Fibroblast of gingiva (primary cell): ENCODE data around the gene ITCH.
A peak's percentile ranks its signal among the peaks of the same experiment; 100 is the strongest.
"Not testable (repeated sequence)": the region's sequence is repeated elsewhere in the genome, so short reads cannot be mapped to it uniquely, and the experiment has no call there.

Experiments used
- DNase-seq: peaks from one replicate; pipeline ENCODE4 v3.0.0-alpha.2; 2011; ENCODE audit warnings: low read depth

The ITCH gene

DNA sequence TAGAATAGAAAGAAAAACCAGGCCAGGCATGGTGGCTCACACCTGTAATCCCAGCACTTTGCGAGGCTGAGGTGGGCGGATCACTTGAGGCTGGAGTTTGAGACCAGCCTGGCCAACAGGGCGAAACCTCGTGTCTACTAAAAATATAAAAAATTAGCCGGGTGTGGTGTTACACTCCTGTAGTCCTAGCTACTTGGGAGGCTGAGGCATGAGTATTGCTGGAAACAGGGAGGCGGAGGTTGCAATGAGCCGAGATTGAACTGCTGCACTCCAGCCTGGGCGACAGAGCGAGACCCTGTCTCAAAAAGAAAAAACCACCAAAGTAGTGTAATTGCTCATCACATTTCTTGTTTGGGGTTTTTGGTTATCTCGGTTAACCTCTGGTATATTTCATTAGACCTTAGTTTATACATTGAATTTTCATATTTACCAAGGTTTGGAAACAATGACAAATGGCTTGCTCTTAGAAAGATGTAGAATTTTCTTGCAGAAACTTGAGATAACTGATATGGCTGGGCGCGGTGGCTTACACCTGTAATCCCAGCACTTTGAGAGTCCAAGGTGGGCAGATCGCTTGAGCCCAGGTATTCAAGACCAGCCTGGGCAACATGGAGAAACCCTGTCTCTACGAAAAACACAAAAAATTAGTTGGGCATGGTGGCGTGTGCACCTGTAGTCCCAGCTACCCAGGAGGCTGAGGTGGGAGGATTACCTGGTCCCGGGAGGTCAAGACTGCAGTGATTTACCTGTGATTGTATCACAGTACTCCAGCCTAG is 14.2 kb downstream of the ITCH start:
- no peak for DNase-seq

- DNase-seq, result no peak
Measured at GRCh38 chr20:34382174-34382573, 19.1 kb downstream of the ITCH start.

GRCh38 chr20:34382877-34383455 is 19.9 kb downstream of the ITCH start:
- not testable (repeated sequence) for DNase-seq

GRCh38 chr20:34385464-34385863 is 22.4 kb downstream of the ITCH start:
- DNase-seq, result no peak

- no peak for DNase-seq
Measured at GRCh38 chr20:34388000-34388399, 24.9 kb downstream of the ITCH start.

DNA sequence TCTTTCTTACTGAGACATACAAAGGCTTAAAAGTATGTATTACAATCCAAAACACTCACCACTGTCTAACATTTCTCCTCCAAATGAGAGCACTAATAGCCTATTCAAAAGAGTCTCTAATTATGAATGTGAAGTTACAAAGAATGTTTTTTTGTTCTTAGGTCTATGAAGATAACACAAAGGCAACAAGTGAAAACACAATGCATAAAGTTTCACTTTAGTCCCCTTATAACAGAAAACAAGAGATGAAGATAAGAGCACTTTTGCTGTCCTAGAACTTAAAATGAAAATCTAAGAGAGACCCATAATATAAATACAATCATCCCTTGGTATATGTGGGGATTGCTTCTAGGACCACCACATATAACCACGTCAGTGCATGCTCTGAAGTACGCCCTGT is 25.6 kb downstream of the ITCH start:
- no peak for DNase-seq

DNA sequence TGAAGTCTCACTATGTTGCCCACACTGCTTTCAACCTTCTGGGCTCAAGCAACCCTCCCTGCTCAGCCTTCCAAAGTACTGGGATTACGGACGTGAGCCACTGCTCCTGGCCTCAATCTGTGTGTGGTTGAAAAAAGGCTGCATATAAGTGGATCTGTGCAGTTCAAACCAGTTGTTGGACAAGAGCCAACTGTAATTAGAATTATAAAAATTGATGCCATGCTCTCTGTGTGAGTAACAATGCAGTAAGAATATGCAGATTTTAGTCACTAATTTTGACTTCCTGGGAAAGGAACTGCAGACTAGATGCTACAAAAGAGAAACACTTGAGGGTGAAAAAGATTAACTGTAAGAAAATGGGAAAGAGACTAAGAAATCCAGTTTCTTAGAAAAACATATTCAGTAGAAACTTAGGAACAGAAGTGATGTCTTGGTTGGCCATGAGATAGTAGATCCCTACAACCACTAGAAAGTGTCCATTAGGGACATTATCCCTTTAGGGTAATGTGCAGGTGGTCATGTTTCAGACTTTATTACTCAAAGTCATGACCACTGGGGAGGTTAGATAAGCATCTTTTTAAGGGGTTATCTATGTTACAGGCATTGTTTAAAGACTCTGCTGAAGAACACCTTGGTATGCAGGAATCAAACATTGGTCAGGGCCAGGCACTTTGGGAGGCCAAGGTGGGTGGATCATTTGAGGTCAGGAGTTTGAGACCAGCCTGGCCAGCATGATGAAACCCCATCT is 26.3 kb downstream of the ITCH start:
- no peak for DNase-seq

GRCh38 chr20:34389954-34390555 is 27.0 kb downstream of the ITCH start:
- DNase-seq, result no peak

- DNase-seq, result no peak
Measured at GRCh38 chr20:34396408-34396807, 33.3 kb downstream of the ITCH start.

GRCh38 chr20:34397096-34397495 is 34.0 kb downstream of the ITCH start:
- no peak for DNase-seq

DNA sequence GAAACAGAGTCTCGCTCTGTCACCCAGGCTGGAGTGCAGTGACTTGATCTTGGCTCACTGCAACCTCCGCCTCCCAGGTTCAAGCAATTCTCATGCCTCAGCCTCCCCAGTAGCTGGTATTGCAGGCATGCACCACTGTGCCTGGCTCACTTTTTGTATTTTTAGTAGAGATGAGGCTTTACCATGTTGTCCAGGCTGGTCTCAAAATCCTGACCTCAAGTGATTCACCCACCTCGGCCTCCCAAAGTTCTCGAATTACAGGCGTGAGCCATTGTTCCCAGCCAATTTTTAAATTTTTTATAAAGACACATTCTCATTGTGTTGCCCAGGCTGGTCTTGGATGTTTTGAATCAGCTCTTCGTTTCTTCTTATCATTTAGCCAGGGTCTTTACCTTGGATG is 37.7 kb downstream of the ITCH start:
- DNase-seq, result peak; percentile 77

DNA sequence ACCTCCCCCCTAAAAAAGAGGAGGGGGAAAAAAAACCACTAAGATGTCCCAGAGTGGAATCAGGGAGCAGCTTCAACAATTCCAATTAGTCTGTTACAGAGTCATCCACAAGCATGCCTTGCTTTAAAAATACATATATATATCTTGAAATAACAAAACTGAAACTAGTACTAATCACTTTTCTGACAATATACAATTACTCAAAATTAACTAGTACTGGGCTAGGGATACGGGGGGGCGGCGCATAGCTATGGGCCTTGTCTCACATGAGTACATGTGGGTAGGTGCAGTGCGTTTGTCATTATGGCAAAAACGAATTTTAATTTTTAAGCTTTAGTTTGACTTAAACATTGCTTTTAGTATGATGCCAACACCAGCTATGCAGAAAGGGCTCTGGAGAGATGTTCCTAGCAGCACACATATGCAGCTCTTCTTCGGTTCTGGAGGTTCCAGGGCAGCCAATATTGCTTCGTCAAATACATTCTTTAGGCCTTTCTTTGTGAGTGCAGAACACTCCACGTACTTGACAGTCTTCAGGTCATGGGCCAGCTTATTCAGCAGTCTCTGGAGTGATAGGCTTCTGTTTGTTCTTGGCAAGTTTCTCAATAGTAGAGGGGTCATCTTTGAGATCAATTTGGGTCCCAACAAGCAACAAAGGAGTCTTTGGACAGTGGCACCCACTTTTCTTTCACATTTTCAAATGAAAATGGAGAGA is 38.8 kb downstream of the ITCH start:
- DNase-seq, result no peak

- peak; percentile 18 for DNase-seq
Measured at GRCh38 chr20:34402461-34402860, 39.4 kb downstream of the ITCH start.

GRCh38 chr20:34403063-34403827 is 40.2 kb downstream of the ITCH start:
- DNase-seq, result no peak

GRCh38 chr20:34403908-34404307 is 40.8 kb downstream of the ITCH start:
- no peak for DNase-seq

DNA sequence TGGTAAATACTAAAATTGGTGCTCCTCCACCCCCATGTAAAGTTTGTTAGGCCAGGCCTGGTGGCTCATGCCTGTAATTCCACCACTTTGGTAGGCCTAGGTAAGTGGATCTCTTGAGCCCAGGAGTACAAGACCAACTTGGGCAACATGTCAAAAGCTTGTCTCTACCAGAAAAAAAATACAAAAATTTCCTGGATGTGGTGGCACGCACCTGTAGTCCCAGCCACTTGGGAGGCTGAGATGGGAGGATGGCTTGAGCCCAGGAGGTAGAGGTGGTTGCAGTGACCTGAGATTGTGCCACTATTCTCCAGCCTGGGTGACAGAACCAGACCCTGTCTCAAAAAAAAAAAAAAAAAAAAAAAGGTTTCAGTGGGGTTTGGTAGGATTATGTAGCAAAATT is 41.7 kb downstream of the ITCH start:
- DNase-seq, result no peak

DNA sequence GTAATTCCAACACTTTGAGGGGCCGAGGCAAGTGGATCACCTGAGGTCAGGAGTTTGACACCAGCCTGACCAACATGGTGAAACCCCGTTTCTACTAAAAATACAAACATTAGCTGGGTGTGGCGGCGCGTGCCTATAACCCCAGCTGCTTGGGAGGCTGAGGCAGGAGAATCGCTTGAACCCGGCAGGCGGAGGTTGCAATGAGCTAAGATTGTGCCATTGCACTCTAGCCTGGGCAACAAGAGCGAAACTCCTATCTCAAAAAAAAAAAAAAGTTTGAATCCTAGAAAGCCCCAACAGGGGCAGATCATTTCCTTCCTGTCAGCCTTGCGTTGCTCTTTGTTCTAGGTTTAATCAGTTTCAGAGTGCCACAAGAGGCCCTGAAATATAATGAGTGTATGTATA is 42.2 kb downstream of the ITCH start:
- not testable (repeated sequence) for DNase-seq

GRCh38 chr20:34405942-34406341 is 42.9 kb downstream of the ITCH start:
- not testable (repeated sequence) for DNase-seq

- DNase-seq, result no peak
Measured at GRCh38 chr20:34407962-34408474, 44.9 kb downstream of the ITCH start.

GRCh38 chr20:34410336-34410735 is 47.3 kb downstream of the ITCH start:
- DNase-seq, result peak; percentile 75

DNA sequence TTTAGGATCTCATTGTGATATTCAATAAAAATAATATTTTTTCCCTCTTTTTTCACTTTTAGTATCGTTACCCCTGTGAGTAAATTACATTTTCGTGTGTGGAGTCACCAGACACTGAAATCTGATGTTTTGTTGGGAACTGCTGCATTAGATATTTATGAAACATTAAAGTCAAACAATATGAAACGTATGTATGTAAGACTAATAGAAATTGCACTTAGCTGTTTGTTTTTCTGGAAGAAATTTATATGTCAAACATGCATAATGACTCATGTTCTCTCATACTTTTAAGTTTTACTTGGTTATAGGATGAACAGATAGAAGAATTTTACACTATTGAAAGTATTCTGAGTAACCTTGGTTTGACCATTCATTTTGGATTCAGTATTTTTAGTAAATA is 49.4 kb downstream of the ITCH start:
- DNase-seq, result no peak
